ENCODE data around the gene EPB41L4B.

Gene EPB41L4B

GRCh38 chr9:109320331-109320741, 523 bp downstream of the EPB41L4B start:
- DNase-seq (ENCODE audit: low read depth in 2 of 2): no peak

- no peak for DNase-seq (ENCODE audit: low read depth in 2 of 2)
Observed at GRCh38 chr9:109319626-109320241, 1.1 kb downstream of the EPB41L4B start.

GRCh38 chr9:109319017-109319625, 1.7 kb downstream of the EPB41L4B start:
- no peak for DNase-seq (ENCODE audit: low read depth in 2 of 2)

GRCh38 chr9:109317979-109318741, 2.7 kb downstream of the EPB41L4B start:
- DNase-seq (ENCODE audit: low read depth in 2 of 2): no peak

GRCh38 chr9:109317311-109317978, 3.4 kb downstream of the EPB41L4B start:
- DNase-seq (ENCODE audit: low read depth in 2 of 2): no peak

- no peak for DNase-seq (ENCODE audit: low read depth in 2 of 2)
Observed at GRCh38 chr9:109316207-109316640, 4.6 kb downstream of the EPB41L4B start.

- DNase-seq (ENCODE audit: low read depth in 2 of 2): no peak
Observed at GRCh38 chr9:109315480-109316206, 5.2 kb downstream of the EPB41L4B start.

- DNase-seq (ENCODE audit: low read depth in 2 of 2): no peak
Observed at GRCh38 chr9:109314011-109314531, 6.8 kb downstream of the EPB41L4B start.

- no peak for DNase-seq (ENCODE audit: low read depth in 2 of 2)
Observed at GRCh38 chr9:109313351-109313750, 7.5 kb downstream of the EPB41L4B start.

GRCh38 chr9:109312783-109313182, 8.1 kb downstream of the EPB41L4B start:
- DNase-seq (ENCODE audit: low read depth in 2 of 2): no peak

- DNase-seq (ENCODE audit: low read depth in 2 of 2): no peak
Observed at GRCh38 chr9:109311731-109312130, 9.1 kb downstream of the EPB41L4B start.

- DNase-seq (ENCODE audit: low read depth in 2 of 2): no peak
Observed at GRCh38 chr9:109311286-109311685, 9.6 kb downstream of the EPB41L4B start.

GRCh38 chr9:109310486-109310901, 10.4 kb downstream of the EPB41L4B start:
- no peak for DNase-seq (ENCODE audit: low read depth in 2 of 2)

- DNase-seq (ENCODE audit: low read depth in 2 of 2): no peak
Observed at GRCh38 chr9:109309282-109309681, 11.6 kb downstream of the EPB41L4B start.

GRCh38 chr9:109307380-109308240, 13.2 kb downstream of the EPB41L4B start:
- no peak for DNase-seq (ENCODE audit: low read depth in 2 of 2)

GRCh38 chr9:109305801-109306200, 15.1 kb downstream of the EPB41L4B start:
- no peak for DNase-seq (ENCODE audit: low read depth in 2 of 2)

GRCh38 chr9:109304347-109304746, 16.5 kb downstream of the EPB41L4B start:
- no peak for DNase-seq (ENCODE audit: low read depth in 2 of 2)

- no peak for DNase-seq (ENCODE audit: low read depth in 2 of 2)
Observed at GRCh38 chr9:109303900-109304299, 17.0 kb downstream of the EPB41L4B start.

GRCh38 chr9:109302606-109303005, 18.3 kb downstream of the EPB41L4B start:
- no peak for DNase-seq (ENCODE audit: low read depth in 2 of 2)

- DNase-seq (ENCODE audit: low read depth in 2 of 2): no peak
Observed at GRCh38 chr9:109301012-109301411, 19.8 kb downstream of the EPB41L4B start.

All from stimulated activated CD4-positive, alpha-beta T cell treated with anti-CD3 and anti-CD28 coated beads, Interleukin-12 subunit alpha, Interleukin-12 subunit beta, amount 100 ng/mL, for 24 hours (primary cell).